HEK293T (cell line): Measurements from ENCODE around the gene CASZ1.

Experiments
- CTCF ChIA-PET: fragments of 350-600 bp; formaldehyde crosslinking; extraction: SDS; loops from one replicate; lab custom pipeline; 2021; ENCODE audit warnings: antibody characterized with exemption, inconsistent platforms; lab: Yijun Ruan, JAX
- POLR2A ChIA-PET: fragments of 350-600 bp; formaldehyde crosslinking; extraction: SDS; loops from one replicate; lab custom pipeline; 2020; ENCODE audit warnings: antibody characterized with exemption, inconsistent platforms; lab: Yijun Ruan, JAX
- DNase-seq: peaks from one replicate; pipeline ENCODE4 v3.0.0; 2012; ENCODE audit warnings: mixed read lengths; ENCODE audit errors: extremely low spot score
- ARNT ChIP-seq: fragments of 450-650 bp; IDR thresholded peaks from 2 replicates; pipeline ENCODE4 v1.6.1; 2017; ENCODE audit warnings: mild to moderate bottlenecking
- BHLHE40 ChIP-seq: fragments of 450-650 bp; IDR thresholded peaks from 2 replicates; pipeline ENCODE4 v1.6.1; 2016; ENCODE audit warnings: mild to moderate bottlenecking, moderate library complexity, borderline replicate concordance
- CTBP1 ChIP-seq: fragments of 450-650 bp; IDR thresholded peaks from 2 replicates; pipeline ENCODE4 v1.6.1; 2016; ENCODE audit warnings: borderline replicate concordance
- ELF4 ChIP-seq: fragments of 450-650 bp; IDR thresholded peaks from 2 replicates; pipeline ENCODE4 v1.6.1; 2017; ENCODE audit warnings: antibody characterized with exemption
- FOXA1 ChIP-seq: fragments of 450-650 bp; IDR thresholded peaks from 2 replicates; pipeline ENCODE4 v1.6.1; 2016; ENCODE audit warnings: mild to moderate bottlenecking
- FOXK2 ChIP-seq: fragments of 450-650 bp; IDR thresholded peaks from 2 replicates; pipeline ENCODE4 v1.6.1; 2016; ENCODE audit warnings: mild to moderate bottlenecking
- FOXM1 ChIP-seq: fragments of 450-650 bp; IDR thresholded peaks from 2 replicates; pipeline ENCODE4 v1.6.1; 2017; ENCODE audit warnings: mild to moderate bottlenecking, borderline replicate concordance
- HDGF ChIP-seq: fragments of 450-650 bp; IDR thresholded peaks from 2 replicates; pipeline ENCODE4 v1.6.1; 2017; ENCODE audit warnings: antibody characterized with exemption, borderline replicate concordance
- L3MBTL2 ChIP-seq: fragments of 450-650 bp; conservative IDR thresholded peaks from 2 replicates; pipeline ENCODE4 v1.6.1; 2016; ENCODE audit warnings: mild to moderate bottlenecking
- LEF1 ChIP-seq: fragments of 450-650 bp; IDR thresholded peaks from 2 replicates; pipeline ENCODE4 v1.6.1; 2017; ENCODE audit warnings: mild to moderate bottlenecking, borderline replicate concordance
- NFRKB ChIP-seq: fragments of 450-650 bp; IDR thresholded peaks from 2 replicates; pipeline ENCODE4 v1.6.1; 2016; ENCODE audit warnings: mild to moderate bottlenecking, moderate library complexity
- SP1 ChIP-seq: fragments of 450-650 bp; IDR thresholded peaks from 2 replicates; pipeline ENCODE4 v1.6.1; 2017
- SUZ12 ChIP-seq: fragments of 450-650 bp; IDR thresholded peaks from 2 replicates; pipeline ENCODE4 v1.6.1; 2016; ENCODE audit warnings: mild to moderate bottlenecking
- TARDBP ChIP-seq: fragments of 450-650 bp; IDR thresholded peaks from 2 replicates; pipeline ENCODE4 v1.6.1; 2016
- ZNF384 ChIP-seq: fragments of 450-650 bp; IDR thresholded peaks from 2 replicates; pipeline ENCODE4 v1.6.1; 2016
- TF ChIP-seq, protein P1 (sequence below): fragments of 450-650 bp; IDR thresholded peaks from 2 replicates; pipeline ENCODE4 v1.6.1; 2016

Gene CASZ1

DNA sequence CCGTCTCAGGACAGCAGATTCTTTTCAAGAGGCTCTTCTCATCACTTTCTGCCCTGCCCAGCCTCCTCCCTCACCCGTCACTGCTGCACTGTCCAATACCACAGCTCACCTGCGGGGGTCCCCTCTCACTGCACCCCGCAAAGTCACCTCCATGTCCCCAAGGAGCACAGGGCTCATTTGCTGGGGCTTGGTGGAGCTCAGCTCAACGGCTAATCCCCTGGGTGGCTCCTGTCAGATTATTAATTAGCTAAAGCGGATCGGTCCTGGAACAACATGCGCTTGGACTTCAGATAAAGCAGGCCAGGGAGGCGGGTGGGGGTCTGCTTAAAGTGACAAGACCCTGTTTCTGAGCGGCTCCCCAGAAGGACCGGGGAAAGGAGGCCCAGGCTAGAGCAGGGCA lies 43.1 kb downstream of the CASZ1 start:
- POLR2A ChIA-PET = no interaction called here
- TF ChIP-seq ELF4 = no peak
- no peak for TF ChIP-seq CTBP1
- no peak for TF ChIP-seq FOXM1
- DNase-seq = no peak
- CTCF ChIA-PET = interaction anchor here (0.7 kb wide), 1 partner anchor 56 kb away, joined by 4 read pairs; no protein-coding TSS in a partner anchor

DNA sequence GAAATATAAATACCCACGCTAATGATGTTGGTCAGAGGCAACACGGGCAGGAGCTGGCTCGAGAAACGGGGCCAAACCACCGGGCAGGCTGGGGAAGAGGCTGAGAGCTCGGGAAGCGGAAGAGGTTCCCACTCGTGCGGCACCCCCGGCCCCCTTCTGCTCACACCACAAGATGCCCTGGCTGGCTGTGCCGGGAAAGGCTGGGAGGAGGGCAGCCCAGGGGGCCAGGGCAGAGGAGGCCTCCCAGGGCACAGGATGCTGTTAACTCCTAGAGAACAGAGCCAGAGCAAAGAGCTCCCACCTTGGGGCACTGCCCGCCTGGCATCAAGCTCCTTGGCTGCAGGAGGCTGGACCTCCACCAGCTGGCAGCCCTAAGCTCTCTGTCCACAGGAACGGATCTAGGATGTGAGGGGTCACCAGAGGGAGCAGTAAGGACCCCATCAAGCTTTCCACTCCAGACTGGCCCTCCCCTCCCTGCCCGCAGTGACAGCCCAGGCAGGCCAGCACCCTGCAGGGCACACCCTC lies 44.8 kb downstream of the CASZ1 start:
- TF ChIP-seq SP1 = no peak
- TF ChIP-seq, protein P1, sequence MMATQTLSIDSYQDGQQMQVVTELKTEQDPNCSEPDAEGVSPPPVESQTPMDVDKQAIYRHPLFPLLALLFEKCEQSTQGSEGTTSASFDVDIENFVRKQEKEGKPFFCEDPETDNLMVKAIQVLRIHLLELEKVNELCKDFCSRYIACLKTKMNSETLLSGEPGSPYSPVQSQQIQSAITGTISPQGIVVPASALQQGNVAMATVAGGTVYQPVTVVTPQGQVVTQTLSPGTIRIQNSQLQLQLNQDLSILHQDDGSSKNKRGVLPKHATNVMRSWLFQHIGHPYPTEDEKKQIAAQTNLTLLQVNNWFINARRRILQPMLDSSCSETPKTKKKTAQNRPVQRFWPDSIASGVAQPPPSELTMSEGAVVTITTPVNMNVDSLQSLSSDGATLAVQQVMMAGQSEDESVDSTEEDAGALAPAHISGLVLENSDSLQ = no peak
- no peak for TF ChIP-seq NFRKB
- no peak for TF ChIP-seq BHLHE40
- no peak for TF ChIP-seq FOXK2
- TF ChIP-seq LEF1 = no peak
- no peak for TF ChIP-seq SUZ12
- no peak for TF ChIP-seq FOXA1
- TF ChIP-seq ZNF384 = no peak
- TF ChIP-seq FOXM1 = no peak
- no peak for TF ChIP-seq ELF4
- no peak for TF ChIP-seq L3MBTL2
- no peak for TF ChIP-seq HDGF
- TF ChIP-seq CTBP1 = no peak
- TF ChIP-seq TARDBP = no peak
- ChIA-PET POLR2A (no interaction called here), CTCF (no interaction called here)
- no peak for DNase-seq

DNA sequence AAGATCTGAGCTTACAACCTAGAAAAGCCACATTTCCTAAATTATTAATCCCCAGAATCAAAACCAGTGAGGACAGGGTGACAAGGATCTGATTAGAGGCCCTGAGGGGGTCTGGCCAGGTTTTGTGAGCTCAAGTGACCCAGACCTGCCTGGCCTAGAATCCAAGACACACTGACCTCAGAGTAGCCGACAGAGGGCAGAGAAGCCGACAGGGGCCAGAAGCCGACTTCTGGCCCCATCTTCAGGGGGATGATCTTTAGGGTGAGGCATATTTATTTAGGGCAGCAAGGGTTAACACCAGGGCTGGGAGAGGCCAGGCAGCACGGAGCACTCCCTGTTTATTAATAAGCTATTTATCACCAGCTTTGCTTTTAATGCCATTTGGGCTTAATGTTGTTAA lies 45.3 kb downstream of the CASZ1 start:
- POLR2A ChIA-PET = no interaction called here
- DNase-seq = no peak
- TF ChIP-seq SP1 = no peak
- no peak for TF ChIP-seq NFRKB
- TF ChIP-seq FOXA1 = no peak
- TF ChIP-seq ELF4 = no peak
- no peak for TF ChIP-seq HDGF
- TF ChIP-seq, protein P1 = no peak
- no peak for TF ChIP-seq FOXK2
- no peak for TF ChIP-seq BHLHE40
- TF ChIP-seq CTBP1 = no peak
- TF ChIP-seq L3MBTL2 = no peak
- CTCF ChIA-PET = no interaction called here

DNA sequence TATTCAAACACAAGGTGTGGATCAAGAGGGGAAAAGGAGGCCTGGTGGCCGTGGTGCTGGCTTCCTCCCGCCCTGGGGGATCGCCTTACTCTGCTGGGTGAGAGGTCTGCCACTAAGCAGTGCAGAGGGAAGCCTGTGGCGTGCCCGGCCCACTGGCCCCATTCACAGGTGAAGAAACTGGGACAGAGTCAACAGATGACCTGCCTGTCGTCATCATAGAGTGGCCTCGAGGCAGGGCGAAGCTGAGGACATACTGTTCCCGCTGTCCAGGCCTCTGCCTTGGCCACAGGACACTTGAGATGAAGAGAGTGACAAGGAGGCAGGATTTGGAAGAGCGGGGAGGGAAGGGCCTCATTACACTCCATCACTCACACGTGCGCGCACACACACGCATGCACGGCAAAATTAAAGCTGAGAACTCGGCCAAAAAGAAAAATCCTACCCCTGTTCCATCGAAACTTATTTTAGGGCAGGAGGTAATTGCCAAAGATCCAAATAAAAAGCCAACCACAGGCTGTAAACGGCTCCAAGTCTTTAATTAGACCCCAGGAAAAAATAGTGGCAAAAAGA lies 50.5 kb downstream of the CASZ1 start:
- ChIA-PET POLR2A (no interaction called here), CTCF (interaction anchor here (0.6 kb wide), 1 partner anchor 210 kb away, joined by 5 read pairs; no protein-coding TSS in a partner anchor)
- no peak for DNase-seq
- TF ChIP-seq BHLHE40 (no peak), L3MBTL2 (no peak), HDGF (no peak), TARDBP (no peak), FOXA1 (no peak), LEF1 (no peak), NFRKB (no peak), SP1 (no peak), ELF4 (no peak), FOXM1 (no peak), CTBP1 (no peak), FOXK2 (no peak), ZNF384 (no peak), ARNT (no peak), SUZ12 (no peak)
- TF ChIP-seq, protein P1 = no peak

DNA sequence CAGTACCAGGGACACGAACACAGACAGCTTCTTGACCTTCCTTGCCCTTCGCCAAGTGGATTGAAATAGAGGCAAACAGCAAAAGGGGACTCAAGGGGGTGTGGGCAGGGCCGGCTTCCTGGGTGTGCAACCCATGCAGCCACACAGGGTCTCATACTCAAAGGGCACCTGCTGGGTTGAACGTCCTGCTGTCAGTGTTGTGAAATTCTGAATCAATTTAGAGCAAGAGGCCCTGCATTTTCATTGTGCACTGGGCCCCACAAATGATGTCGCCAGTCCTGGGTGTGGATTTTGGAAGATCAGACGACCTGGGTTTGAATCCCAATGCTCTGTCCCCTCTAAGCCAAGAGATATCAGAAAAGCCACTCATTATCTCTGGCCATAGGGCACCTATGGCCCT lies 51.1 kb downstream of the CASZ1 start:
- TF ChIP-seq ZNF384 (no peak), FOXK2 (no peak), ELF4 (no peak), NFRKB (no peak), LEF1 (no peak), HDGF (no peak), SUZ12 (no peak), CTBP1 (no peak), L3MBTL2 (no peak), SP1 (no peak), FOXA1 (no peak), ARNT (no peak), FOXM1 (no peak), TARDBP (no peak), BHLHE40 (no peak)
- TF ChIP-seq, protein P1 = no peak
- ChIA-PET CTCF (interaction anchor here (0.6 kb wide), 1 partner anchor 211 kb away, joined by 5 read pairs; no protein-coding TSS in a partner anchor), POLR2A (no interaction called here)
- no peak for DNase-seq
